Activated CD8-positive, alpha-beta memory T cell treated with anti-CD3 and anti-CD28 coated beads for 36 hours (primary cell): ENCODE data around the gene PTPRT. TPM values are rescaled to one million over a fixed set of nuclear protein-coding genes. Genes with fewer than 3 reads are reported as not detected.

Source experiments
- CTCF ChIA-PET: fragments of 350-600 bp; sonication (Branson Sonifier 250); formaldehyde crosslinking; loops from one replicate; lab custom pipeline; 2021; ENCODE audit warnings: antibody characterized with exemption; lab: Charles Lee
- POLR2A ChIA-PET: fragments of 350-600 bp; sonication (Branson Sonifier 250); formaldehyde crosslinking; loops from one replicate; lab custom pipeline; 2021; ENCODE audit warnings: antibody characterized with exemption; lab: Charles Lee
- total RNA-seq, 2 experiments: library from RNA; stranded (reverse); gene quantifications; one replicate each; pipeline ENCODE4 v1.2.3, GENCODE V29; 2021

Gene PTPRT
- total RNA-seq, 2 experiments from 2014 or later = not detected

DNA sequence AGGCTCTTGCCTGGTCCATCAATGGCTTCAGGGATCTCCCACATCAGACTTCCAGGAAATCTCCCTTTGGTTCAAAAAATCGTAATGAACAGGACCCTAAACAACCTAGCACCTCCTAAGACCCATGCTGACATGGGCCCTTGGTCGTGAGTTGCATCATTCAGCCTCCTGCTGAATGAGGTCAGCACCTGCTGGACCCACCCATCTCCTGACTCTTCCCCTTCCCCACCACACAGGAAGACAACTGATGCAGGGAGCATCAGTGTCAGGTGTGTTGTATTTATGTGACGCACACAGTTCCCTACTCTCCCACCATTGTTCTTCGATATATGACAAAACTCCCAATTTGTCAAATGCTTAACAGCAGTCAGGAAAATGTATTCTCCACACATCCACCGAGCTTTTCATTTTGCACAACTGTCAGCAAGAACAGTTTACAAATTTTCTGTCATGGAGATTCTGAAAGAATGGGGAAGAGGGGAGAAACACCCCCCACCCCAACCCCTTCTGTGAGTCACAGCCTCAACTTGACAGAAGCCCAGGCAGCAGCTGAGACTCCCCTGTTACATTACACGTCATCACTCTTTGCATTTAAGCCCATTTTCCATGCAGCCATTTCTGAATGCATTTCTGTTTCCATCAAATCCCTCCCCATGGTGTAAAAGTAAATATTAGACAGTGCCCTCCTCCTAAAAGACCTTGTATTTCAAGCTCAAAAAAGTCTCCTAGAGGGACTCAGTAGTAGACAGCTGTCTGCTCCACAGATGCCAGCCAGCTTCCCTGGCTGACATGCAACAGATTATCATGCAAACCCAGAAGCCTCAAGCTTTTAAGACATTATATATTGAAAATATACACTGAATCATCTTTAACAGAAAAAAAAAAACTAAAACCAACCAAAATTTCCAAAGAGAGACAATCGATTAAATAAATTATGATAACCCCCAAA is 577.5 kb downstream of the PTPRT start:
- POLR2A ChIA-PET = no interaction called here
- CTCF ChIA-PET = no interaction called here

DNA sequence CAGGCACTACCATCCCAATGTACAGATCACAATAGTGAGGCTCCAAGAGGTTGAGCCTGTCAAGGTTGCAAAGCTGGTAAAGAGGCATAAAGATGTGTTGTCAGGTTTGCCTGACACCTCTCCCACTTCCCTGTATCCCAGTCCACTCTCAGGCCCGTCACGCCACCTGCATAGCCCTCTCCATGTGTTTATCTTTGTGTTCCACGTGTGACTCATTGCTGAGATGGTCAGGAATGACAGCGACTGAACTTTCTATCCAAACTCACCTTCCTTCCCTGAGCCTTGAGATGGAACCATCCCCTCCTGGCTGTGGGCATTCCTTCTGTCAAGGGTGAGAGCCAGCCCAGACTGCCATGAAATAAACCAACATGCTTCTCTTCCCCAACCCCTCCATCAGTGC is 578.3 kb downstream of the PTPRT start:
- POLR2A ChIA-PET = no interaction called here
- CTCF ChIA-PET = no interaction called here

DNA sequence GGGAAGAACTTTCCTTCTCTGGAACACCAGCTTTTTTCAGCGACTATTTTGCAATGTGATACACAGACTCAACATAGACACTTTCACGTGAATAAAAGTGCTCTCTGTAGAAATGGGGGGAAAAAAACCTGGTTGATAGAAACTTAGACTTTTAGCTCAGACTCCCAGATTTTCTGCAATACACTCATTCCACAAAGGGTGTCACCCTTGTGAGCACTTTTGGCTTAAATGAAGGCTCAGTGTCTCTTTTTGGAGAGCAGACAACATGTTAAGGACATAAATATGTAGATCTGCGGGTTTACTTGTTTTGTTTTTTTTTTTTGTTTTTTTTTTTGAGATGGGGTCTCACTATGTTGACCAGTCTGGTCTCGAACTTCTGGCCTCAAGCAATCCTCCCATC is 579.6 kb downstream of the PTPRT start:
- CTCF ChIA-PET = no interaction called here
- POLR2A ChIA-PET = no interaction called here

DNA sequence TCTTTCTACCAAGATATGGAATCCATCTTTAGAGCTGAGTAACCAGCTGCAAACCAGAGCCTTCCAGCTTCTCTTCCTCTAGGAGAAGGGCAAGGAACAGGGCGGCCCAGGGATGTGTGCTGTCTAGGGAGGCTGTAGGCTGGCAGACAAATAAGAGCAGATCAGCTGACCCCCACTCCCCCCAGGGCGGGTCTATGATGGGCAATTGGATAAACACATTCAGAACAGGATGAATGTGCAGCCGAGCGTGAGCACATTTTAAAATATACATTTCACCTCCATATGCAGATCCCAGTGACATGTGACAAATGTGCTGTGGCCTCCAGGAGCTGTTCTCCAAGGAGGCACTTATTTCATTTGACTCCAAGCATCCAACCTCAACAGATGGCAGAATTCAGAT is 580.1 kb downstream of the PTPRT start:
- POLR2A ChIA-PET = no interaction called here
- CTCF ChIA-PET = no interaction called here

DNA sequence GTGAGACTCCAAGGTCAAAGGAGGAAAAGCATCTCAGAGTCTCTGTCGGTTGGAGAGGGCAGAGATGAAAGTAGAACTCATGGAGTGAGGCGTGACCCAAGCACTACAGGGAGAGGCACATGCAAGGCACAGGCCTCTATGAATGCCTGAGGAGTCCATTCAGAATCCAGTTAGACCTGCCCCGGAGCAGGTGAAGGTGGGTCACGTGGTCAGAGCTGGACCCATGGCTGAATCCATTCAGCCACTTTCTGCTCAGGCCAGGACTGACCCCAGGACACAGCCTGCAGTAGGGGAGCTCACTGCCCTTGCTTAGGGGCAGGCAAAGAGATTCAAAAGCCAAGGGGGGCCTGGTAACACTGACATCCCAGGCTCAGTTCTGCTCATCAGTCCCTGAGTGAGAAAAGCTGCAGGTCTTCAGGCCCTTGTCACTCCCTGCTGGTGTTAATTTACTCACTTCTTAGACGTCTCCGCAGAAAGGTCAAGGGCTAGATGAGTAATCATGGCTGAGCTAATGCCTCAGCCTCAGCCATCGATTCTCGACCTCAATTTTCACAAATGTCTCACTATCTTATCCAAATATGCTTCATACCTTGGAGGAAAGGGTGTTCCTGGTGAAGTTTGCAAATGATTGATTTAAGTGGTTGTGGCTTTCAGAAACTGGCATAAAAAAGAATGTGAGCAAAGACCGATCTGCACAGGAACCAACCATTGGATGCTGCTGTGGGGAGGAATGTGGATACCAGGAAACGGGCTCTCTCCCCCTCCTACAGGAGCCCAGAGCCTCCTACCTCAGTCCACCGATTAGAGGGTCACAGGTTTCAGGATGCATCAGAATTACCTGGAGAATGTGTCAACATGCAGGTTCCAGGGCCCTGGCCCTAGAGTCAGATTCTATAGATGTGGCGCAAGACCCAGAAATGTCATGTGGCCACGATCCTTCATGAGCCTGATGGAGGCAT is 584.4 kb downstream of the PTPRT start:
- CTCF ChIA-PET = no interaction called here

DNA sequence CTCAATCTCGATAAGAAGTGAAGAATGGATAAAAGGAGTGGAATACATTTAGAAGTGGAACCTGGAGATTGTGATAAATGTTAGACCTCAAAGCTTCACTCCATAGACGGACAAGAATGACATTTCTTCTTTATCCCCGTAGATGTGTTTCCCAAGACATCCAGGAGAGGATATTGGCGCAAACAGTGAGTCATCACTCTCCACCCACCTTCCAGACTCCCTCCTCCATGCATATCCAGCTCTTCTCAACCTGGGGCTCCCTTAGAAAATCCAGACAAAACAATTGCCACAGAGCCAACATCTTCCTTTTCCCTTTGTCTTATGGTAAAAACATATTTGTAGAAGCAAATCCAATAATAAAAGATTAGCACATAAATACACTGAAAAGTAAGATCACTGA is 586.1 kb downstream of the PTPRT start:
- CTCF ChIA-PET = no interaction called here

More for the DNA sequence above, 584.4 kb downstream of the PTPRT start:
- POLR2A ChIA-PET = no interaction called here

DNA sequence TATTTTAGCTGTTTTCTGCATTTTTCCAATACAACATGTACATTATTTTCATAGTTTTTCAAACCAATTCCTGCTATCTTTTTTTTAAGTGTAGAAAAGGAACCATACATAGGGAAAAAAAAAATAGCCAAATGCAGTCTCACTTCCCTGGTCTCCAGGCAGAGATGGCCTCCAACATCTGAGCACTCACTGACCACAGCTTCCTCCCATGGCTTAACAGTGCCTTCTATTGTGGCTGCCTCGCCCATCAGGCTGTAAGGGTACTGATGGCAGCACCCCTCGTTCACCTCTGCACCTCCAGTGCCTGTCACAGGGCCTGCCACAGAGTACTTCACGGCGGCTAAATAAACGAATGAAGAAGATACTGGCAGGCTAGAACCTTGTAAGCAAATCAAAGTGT is 591.1 kb downstream of the PTPRT start:
- CTCF ChIA-PET = no interaction called here
- POLR2A ChIA-PET = no interaction called here

More for the DNA sequence above, 586.1 kb downstream of the PTPRT start:
- POLR2A ChIA-PET = no interaction called here

DNA sequence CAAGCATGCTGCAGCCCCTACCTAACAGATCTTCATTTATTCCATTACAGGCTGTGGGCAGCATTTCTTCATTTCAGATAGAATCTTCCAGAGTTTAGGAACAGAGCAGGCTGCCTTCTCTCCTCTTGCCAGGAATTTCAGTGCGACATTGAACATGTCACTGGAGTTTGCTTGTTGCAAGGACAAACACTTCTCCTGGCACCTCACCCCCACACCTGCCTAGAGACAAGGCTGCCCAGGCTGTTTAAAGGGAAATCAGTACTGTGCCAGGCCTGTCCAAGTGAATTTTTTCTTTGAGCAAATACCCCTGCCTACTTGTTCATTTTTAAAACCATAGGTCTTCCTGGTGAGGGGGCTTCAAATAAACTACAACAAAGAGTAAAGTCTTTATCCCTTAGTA is 594.1 kb downstream of the PTPRT start:
- CTCF ChIA-PET = no interaction called here
- POLR2A ChIA-PET = no interaction called here

DNA sequence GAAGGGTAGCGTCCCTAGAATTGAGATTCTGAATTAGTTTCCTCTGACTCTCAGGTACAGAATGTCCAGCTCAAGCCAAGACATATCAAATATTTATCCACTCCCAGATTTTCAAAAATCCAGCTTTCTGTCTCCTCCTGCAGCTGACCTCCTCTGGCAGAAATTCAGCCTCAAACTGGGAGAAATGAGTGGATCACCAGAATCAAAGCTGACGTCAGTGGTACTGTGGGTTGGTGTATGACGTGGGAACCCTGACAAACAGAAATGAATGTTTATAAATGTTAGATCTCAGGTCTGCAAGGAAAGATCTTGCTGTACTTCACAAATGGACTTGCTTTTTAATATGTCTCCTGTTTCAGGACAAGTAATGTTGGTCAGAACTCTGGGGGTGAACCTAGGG is 595.0 kb downstream of the PTPRT start:
- ChIA-PET POLR2A (no interaction called here), CTCF (no interaction called here)

DNA sequence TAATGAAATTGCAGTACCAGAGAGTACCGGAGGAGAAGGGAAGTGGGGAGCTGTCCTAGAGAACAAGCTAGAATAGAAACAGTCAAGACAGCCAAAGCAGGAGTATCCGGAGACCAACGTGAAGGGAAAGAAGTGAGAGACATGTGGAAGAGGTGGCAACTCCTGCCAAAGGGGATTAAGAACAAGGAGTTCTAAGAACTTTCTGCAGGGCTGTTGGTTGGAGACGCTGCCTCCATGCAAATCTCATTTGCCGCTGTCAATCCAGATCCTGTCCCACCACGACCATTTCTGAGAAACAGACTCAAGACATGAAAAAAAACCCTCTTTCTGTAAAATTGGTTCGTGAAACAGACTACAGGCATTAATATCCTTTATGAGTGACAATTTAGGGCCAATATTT is 595.7 kb downstream of the PTPRT start:
- POLR2A ChIA-PET = no interaction called here
- CTCF ChIA-PET = no interaction called here

DNA sequence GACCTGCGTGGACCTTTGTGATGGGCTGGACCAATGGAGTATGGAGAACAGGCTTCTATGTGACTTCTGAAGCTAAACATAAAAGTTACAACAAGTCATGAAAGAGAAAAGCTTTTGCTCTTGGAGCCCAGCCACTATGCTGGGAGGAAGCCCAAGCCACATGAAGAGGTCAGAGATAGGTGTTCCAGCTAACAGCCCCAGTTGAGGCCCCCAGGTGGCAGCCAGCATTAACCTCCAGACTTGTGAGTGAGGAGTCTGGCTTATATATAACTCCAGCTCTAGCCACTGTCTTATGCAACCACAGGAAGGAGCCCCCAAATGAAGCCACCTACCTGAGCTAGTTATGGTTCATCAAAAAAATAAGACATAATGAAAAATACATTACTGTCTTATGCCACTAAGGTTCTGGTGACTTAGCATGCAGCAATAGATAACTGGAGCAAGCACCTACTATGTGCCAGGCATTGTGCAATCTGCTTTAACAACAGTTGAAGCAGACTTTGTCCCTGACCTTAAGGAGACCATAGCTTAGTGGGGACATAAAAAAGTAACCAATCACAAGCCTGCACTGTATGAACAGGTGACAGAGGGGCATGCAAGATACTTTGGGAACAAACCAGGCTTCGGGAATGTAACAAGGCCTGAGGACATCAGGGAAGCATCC is 599.6 kb downstream of the PTPRT start:
- POLR2A ChIA-PET = no interaction called here
- CTCF ChIA-PET = no interaction called here

DNA sequence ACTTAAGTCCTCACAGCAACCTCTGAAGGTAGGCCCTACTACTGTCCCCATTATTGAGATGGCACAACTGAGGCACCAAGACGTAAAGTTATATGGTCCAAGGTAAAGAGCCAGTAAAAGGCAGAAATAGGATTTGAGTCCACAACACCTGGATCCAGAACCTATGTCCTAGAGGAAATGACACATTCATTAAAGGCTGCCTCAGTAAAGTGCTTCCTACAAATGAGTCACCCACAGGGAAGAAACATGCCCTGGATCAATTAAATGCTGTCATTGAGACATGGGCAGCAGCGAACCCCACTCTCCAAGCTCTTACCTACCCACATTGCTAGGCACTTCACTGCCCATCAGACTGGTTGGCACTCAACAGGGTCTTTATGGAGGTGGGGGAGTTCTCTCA is 600.9 kb downstream of the PTPRT start:
- CTCF ChIA-PET = no interaction called here

DNA sequence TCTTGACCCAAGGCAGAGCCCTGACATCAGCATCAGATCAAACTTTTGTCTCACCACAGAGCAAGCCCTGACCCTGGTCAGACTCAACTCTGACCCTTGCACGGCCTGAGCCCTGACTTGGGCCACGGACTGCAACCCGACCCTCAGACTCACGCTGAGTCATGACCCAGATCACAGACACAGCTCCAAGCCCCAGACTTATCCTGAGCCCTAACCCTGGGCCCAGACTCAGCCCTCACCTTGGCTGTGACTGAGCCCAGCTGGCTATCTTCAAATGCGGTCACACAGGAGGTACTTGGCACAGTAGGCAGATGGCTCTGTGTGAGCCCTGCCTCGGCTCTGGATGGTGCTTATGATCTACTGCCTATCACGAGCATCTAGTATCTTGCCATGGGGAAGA is 602.3 kb downstream of the PTPRT start:
- ChIA-PET CTCF (no interaction called here), POLR2A (no interaction called here)

More for the DNA sequence above, 600.9 kb downstream of the PTPRT start:
- POLR2A ChIA-PET = no interaction called here

DNA sequence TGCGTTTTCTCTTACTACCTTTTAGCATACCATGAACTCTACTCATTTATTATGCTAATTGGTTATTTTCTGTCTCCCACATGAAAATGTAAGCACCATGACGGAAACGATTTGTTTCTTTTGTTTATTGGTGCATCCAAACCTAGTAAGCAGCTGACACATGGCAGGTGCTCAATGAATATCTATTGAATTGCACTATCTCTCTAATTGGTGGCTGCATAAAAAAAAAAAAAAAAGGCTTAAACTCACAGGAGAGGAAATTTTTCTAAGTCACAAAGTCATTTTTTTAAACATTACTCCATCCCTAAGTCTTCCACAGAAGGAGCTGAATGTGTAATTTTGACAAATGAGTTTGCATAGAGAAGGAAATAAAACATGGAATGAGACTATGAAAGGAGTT is 608.4 kb downstream of the PTPRT start:
- ChIA-PET POLR2A (no interaction called here), CTCF (no interaction called here)

DNA sequence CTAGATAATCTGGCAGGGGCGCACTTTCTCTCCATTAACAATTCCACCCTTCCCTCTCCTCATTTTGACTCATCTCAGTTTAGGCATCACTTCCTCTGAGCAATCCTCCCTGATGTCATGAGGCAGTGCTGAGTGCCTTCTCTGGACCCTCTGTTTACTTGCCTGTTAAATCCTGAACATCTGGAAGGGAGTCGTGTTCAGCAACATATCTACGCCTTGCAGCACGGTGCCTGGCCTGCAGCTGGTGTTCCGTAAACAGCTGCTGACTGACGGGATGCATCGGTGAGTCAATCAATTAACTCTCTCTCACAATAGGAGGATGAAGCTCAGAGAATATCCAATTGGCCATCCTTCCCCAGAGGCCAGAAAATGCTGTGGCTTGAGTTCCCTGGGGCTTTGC is 613.5 kb downstream of the PTPRT start:
- ChIA-PET POLR2A (no interaction called here), CTCF (no interaction called here)

DNA sequence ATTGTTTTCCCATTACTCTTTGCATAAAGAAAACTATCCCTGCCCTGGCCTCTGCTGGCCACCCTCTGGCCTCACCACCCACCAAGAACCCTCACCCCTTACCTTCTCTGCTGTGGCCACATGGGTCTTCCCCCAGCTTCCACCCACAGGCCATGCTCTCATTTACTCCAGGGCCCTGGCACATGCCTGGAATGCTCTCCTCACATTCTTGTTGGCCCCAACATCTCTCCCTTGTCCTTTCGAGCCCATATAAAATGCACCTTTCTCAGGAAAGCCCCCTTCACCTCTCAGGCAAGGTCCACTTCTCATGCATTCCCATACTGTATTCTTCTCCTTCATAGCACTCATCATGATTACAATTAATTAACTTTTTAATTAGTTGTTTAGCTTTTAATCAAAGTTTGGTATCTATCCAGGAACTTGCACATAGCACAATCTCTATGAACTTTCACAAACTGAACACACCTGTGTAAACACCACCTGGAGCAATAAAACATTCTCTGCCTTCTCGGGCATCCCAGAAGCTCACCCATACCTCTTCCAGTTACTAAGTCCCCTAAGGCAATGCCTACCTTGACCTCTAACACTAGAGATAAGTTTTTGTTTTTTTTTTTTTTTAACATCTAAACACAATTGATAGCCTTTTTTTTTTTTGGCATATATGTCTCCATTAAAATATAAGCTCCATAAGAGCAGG is 617.2 kb downstream of the PTPRT start:
- ChIA-PET CTCF (no interaction called here), POLR2A (no interaction called here)

DNA sequence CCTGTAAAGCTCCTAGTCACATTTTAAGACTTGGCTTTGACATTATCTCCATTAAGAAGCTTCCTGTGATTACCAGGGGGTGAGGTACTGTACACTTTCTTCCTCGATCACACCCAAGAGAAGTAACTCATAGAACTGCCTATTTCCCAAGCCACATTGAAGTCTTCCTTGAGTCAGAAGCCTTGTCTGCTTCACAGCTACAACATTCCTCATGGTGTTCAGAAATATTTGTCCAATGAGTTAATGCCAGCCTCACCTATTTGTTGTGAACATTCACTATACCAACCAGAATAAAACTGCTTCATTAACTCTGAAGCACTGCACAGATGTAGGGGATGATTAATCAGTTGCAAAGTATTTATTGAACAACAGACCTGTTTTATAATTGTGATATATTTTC is 622.3 kb downstream of the PTPRT start:
- CTCF ChIA-PET = no interaction called here

DNA sequence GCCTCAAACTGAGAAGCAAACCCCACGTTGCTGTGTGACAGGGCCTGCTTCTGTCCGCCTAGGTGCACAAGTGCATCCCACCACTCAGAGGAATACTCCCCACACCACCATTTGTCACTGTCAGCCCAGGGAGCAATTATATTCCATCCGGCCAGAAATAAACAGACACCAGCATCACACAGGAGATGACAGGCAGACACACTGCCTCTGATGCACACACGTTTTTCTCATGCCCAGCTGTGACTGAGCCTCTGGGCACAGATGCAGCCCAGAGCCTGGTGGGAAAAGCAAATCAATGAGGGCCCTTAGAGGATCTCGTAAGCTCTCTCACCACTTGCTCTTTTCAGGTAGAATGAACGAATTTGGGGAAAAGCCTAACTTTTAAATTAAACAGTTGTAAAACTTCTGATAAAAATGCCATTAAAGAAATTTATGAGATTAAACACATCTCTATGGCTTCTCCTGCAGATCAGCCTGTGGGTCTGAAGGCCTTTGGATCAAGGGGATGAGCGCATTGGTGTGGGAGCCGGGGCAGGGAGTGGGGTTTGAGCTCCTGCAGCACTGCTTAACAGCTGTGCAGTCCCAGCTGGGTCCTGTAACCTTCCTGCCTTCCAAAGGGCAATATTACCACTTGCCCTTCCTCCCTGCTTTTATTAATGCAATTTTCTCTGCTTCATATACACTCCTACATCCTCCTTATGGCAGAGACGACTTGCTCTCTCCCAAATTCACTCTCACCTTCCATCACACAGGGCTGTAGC is 624.3 kb downstream of the PTPRT start:
- CTCF ChIA-PET = no interaction called here
- POLR2A ChIA-PET = no interaction called here

More for the DNA sequence above, 622.3 kb downstream of the PTPRT start:
- POLR2A ChIA-PET = no interaction called here

DNA sequence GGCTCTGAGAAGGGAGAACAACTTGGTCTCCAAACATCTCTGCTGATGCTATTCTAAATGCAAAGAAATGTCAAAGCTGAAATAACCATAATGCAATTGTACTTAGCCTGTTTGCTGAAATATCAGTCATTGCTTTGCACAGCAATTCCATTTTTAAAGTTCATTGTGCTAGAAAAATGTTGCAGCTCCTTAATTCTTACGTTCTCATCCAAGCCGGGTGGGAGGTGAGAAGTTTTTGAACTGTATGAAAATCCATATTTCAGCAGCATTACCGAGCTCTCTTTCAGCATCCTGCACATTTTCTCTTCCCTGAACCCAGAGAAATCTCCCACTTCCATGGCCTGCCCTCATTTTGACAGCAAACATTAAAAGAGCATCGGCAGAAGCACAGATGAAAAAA is 630.0 kb downstream of the PTPRT start:
- ChIA-PET CTCF (no interaction called here), POLR2A (no interaction called here)
